HL-60/S4 (cell line): ENCODE data around the gene SLC30A2.

Source experiments
- in situ Hi-C: fragments of 300-500 bp; cut with MboI; formaldehyde crosslinking; loops from 2 replicates; pipeline ENCODE4 v1.14.3; 2022; ENCODE audit warnings: low sequenced_read_pairs

Gene SLC30A2

GRCh38 chr1:26070296-26070962 lies 24.5 kb upstream of the SLC30A2 start:
- in situ Hi-C loops, result no loop called here

- in situ Hi-C loops, result no loop called here
Observed at GRCh38 chr1:26069941-26070295, 24.0 kb upstream of the SLC30A2 start.

- in situ Hi-C loops, result no loop called here
Observed at GRCh38 chr1:26067432-26067911, 21.6 kb upstream of the SLC30A2 start, which contains the start of gene TRIM63. Gene TRIM63 (minus strand): TSS chr1:26067630. CDS start chr1:26067494, 136 bp downstream.

- in situ Hi-C loops, result no loop called here
Observed at GRCh38 chr1:26066857-26067256, 20.9 kb upstream of the SLC30A2 start.

GRCh38 chr1:26066160-26066559 lies 20.2 kb upstream of the SLC30A2 start:
- in situ Hi-C loops, result no loop called here

GRCh38 chr1:26064553-26064952 lies 18.6 kb upstream of the SLC30A2 start:
- in situ Hi-C loops, result no loop called here

- in situ Hi-C loops, result no loop called here
Observed at GRCh38 chr1:26060832-26061574, 15.1 kb upstream of the SLC30A2 start.

- in situ Hi-C loops, result no loop called here
Observed at GRCh38 chr1:26059906-26060305, 14.0 kb upstream of the SLC30A2 start.

- in situ Hi-C loops, result no loop called here
Observed at GRCh38 chr1:26058052-26058595, 12.2 kb upstream of the SLC30A2 start.

- in situ Hi-C loops, result no loop called here
Observed at GRCh38 chr1:26057189-26057588, 11.3 kb upstream of the SLC30A2 start.

GRCh38 chr1:26055041-26055440 lies 9.1 kb upstream of the SLC30A2 start:
- in situ Hi-C loops, result no loop called here

GRCh38 chr1:26053718-26054560 lies 8.0 kb upstream of the SLC30A2 start:
- in situ Hi-C loops, result no loop called here

GRCh38 chr1:26050248-26050640 lies 4.3 kb upstream of the SLC30A2 start:
- in situ Hi-C loops, result no loop called here

GRCh38 chr1:26049531-26050247 lies 3.8 kb upstream of the SLC30A2 start:
- in situ Hi-C loops, result loop anchor here (10.0 kb wide), 1 partner anchor 105 kb away; the partner anchor contains the start of gene FAM110D

- in situ Hi-C loops, result loop anchor here (10.0 kb wide), 1 partner anchor 107 kb away; the partner anchor contains the start of gene FAM110D
Observed at GRCh38 chr1:26047278-26047874, 1.5 kb upstream of the SLC30A2 start.

GRCh38 chr1:26046246-26047095 lies 553 bp upstream of the SLC30A2 start:
- in situ Hi-C loops, result loop anchor here (10.0 kb wide), 1 partner anchor 108 kb away; the partner anchor contains the start of gene FAM110D

- in situ Hi-C loops, result loop anchor here (10.0 kb wide), 1 partner anchor 110 kb away; the partner anchor contains the start of gene FAM110D
Observed at GRCh38 chr1:26044971-26045721, 772 bp downstream of the SLC30A2 start.

GRCh38 chr1:26044414-26044813 lies 1.5 kb downstream of the SLC30A2 start:
- in situ Hi-C loops, result loop anchor here (10.0 kb wide), 1 partner anchor 110 kb away; the partner anchor contains the start of gene FAM110D
